ENCODE data around the gene MAFG.

GRCh38 chr17:81939881-81940385, 12.4 kb upstream of the MAFG start:
- TF ChIP-seq CTCF (conservative IDR thresholded peaks at IDR 0.05; ENCODE audit: low read length) (no peak), EZH2phosphoT487 (IDR thresholded peaks at IDR 0.05; ENCODE audit: borderline replicate concordance, low read depth, low read length) (no peak)

Data from OCI-LY7 (cell line).